HG03045 (cell line): ENCODE results near the gene GRIN2C.
"Not testable (repeated sequence)": the region's sequence is repeated elsewhere in the genome, so short reads cannot be mapped to it uniquely, and the experiment has no call there.

ENCODE experiments used
- ATAC-seq: cut with Tn5 transposase; IDR thresholded peaks from one replicate; pipeline ENCODE4 v1.9.1; 2021; ENCODE audit warnings: mild to moderate bottlenecking, moderate library complexity; ENCODE audit not compliant: unreplicated experiment

GRIN2C gene

DNA sequence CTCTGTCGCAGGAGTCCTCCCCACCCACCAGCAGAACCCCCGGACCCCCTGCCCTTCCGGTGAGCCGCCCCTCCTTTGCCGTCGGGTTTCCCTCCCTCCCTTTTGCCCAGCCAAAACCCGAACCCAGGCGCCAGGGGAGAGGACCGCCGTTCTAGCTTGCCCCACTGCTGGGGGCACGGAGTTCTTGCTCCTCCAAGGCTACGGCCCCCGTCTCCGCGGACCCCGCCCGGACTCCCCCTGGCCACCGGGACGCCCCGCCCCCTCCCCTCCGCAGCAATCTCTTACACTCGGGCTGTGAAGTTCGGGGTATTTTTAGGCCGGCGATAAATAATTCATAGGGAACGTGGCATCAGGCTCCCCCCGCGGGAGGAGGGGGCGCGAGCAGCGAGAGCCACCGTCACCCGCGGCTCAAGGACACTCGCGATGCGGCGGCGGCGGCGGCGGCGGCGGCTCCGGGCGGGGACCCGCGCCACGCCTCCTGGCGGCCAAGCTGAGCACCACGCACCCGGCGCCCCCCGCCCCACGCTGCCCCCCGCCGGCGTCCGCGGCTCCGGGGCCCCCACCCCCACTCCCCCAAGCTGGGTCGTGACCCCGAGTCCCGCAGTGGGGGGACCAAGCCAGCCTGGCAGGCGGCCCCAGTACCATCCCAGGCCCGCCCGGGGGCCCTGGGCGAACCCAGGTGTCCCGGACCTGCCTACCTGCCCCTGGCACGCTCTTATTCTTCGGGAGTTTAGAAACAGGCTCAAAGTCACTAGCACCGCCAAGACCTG, at the start of gene GRIN2C:
GRIN2C (minus strand) TSS at position 427 of the 770 bp plus-strand sequence. CDS start 4,793 bp downstream, outside the sequence.
- no peak for ATAC-seq

- not testable (repeated sequence) for ATAC-seq
These were observed 49.4 kb upstream of the GRIN2C start for GRCh38 chr17:74909097-74909496.

- no peak for ATAC-seq
These were observed 47.3 kb upstream of the GRIN2C start for GRCh38 chr17:74907012-74907411.

GRCh38 chr17:74906214-74906793, 46.6 kb upstream of the GRIN2C start:
- ATAC-seq, result not testable (repeated sequence)

DNA sequence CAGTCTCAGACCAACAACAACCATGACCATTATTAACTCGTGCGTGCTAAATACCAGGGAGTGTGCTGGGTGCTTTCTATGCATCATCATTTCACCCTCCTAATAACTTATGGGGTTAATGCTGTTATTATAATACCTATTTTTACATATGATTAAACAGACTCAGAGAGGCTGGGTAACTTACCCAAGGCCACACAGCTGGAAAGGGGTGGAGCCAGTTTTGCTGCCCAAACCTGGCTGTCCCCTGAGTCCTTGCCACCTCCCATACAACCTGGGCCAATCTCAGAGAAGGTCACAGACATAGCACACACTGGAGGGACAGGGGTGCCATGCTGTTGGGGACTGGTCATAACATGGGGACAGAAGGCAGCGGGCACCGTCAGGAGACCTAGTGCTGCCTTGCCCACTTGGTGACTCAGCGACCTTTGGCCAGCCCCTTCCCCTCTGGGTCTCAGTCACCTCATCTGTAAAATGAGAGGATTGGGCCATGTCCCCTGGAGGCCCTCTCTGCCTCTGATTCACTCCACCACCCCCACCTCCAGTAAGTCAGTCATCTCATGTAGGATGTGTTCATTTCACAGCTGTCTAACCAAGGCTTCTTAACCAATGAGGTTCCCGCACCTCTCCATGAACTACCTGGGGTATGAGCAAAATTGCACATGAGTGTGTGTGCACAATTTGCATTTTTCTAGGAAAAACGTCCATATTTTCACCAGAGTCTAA, 45.2 kb upstream of the GRIN2C start:
- no peak for ATAC-seq

DNA sequence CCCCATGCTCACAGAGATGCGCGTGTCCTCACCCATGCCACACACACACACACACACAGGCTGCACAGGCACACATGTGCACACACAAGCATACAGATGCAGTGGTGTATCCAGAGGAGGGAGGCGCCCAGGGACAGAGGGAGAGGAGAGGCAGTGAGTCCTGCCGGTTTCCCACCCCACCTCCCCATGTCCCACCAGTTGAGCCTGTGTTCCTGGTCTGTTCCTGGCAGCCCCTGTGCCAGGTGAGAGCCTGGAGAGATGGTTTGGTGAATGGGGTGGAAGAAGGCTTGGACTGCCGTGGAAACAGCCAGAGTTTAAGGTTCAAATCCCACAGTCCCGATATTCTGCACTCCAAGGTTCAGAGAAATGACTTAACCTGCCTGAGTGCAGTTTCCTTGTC, 44.0 kb upstream of the GRIN2C start:
- ATAC-seq, result no peak

DNA sequence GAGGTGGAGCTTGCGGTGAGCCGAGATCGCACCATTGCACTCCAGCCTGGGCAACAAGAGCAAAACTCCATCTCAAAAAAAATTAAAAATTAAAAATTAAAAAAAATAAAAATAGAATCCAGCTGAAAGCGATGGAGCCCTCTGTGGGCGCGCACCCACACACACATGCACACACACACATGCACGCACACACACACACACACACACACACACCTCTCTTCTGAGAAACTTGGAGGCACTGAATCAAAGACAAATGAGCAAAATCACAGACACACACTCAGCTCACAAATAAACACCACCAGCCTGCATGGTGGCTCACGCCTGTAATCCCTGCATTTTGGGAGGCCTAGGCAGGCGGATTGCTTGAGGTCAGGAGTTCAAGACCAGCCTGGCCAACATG, 43.3 kb upstream of the GRIN2C start:
- no peak for ATAC-seq

DNA sequence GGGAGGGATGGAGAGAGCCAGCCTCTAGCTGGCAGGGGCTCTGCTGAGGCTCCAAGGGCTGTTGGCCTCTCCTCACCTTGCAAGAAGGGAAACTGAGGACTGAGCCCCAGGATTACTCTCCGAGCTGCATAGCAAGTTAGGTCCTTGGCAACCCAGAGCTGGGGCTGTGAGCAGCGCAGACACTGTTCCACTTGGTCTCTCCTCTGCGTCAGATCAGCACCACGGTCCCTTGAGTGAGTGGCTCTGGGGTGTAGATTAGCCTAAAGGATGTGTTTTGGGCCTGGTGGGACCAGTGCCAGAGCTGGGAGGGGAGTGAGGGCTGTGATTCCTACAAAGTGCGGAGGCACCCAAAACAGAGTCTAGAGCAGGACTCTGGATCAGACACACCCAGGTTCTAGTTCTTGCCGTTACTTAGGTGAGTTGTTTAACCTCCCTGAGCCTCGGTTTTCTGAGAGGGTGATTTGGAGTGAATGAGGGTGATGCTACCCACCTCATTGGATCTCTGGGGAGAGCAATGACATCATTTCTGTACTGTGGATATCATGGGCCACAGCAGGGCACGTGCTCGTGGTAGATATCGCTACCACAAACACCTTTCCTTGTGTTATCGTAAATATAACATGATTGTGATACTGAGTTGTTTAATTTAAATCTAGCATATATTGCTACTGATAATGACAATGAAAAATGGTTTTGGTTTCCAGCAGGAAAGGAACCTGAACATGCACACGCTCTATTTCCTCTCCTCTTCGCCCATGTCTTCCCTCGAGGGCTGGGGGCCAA, 41.9 kb upstream of the GRIN2C start:
- no peak for ATAC-seq

GRCh38 chr17:74900208-74900607, 40.5 kb upstream of the GRIN2C start:
- no peak for ATAC-seq

DNA sequence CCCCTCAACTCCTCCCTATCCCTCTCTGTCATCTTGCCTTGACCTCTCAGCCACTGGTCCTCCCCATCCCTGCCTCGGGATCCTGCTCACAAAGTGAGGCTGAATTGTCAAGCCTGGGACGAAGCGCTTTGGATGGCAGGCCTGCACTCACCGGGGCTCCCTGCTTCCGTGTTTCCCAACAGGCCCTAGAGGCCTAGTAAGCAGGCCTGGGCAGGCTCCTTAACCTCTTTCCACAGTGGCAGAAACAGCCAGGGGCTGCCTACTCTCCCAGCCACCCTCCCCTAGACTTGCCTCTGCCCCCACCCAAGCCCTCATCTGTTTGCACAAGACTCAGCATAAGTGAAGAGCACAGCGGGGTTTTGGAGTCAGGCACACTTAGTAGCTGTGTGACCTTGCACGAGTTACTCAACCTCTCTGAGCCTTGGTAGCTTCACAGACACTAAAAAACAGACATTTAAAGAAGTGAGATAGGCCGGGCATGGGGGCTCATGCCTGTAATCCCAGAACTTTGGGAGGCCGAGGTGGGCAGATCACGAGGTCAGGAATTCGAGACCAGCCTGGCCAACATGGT, 38.8 kb upstream of the GRIN2C start:
- no peak for ATAC-seq

- no peak for ATAC-seq
These were observed 34.4 kb upstream of the GRIN2C start for GRCh38 chr17:74893936-74894671.

GRCh38 chr17:74892974-74893911, 33.6 kb upstream of the GRIN2C start, which contains the start of gene FADS6:
Gene FADS6 (minus strand): TSS chr17:74893633. CDS start chr17:74893595, 38 bp downstream.
- no peak for ATAC-seq

DNA sequence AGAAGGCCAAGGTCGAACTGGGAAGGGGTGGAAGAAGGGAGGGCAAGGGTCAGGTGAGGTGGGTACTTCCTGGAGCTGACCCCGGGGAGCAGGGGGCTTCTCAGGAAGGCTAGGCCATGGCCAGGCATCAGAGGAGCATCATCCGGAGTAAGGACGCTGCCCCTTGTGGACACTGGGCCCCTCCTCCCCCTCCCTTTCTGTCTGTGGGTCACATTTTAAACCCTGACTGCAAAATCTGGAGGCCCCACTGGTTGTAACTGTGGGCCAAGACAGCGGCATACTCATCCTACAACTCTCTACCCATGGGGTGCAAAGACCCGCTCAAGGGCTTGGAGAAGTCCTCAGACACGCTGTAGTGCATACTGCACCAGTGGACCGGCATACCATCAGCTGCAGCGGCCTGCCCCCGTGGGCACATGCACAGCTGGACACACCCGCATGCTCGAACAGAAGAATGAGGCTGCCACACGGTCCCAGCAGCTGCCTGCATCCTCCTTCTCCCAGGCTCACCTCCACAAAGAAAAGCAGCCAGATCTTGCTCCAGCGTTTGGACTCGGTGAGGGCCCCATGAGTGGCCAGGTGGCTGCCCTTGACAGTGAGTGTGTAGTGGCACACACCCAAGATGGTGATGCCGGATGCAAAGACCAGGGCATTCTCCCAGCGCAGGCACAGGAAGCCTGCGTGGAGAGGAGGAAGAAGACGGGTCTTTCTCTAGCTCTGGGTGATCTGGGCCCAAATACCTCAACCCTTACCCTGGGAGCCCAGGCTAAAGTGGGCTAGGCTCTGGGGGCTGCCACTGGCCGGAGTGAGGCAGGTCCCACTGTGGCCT, 32.5 kb upstream of the GRIN2C start:
- ATAC-seq, result no peak

DNA sequence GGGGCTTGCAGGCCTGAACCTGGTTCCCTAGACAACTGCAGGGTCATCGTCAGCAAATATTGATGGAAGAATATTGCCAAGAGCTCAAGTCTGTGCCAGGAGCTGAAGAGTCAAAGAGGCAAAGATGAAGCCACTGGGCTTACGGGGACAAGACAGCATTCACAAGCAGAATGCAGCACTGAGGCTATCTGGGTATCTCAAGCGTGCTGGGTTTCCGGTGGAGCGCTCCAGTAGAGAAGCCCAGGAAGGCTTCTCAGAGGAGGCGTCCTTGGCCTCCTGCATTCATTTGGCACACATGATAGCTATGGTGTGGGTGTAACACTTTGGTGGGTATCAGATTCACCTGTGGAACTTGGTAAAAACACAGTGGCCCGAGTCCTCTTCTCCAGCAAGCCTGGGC, 30.9 kb upstream of the GRIN2C start:
- ATAC-seq, result no peak

DNA sequence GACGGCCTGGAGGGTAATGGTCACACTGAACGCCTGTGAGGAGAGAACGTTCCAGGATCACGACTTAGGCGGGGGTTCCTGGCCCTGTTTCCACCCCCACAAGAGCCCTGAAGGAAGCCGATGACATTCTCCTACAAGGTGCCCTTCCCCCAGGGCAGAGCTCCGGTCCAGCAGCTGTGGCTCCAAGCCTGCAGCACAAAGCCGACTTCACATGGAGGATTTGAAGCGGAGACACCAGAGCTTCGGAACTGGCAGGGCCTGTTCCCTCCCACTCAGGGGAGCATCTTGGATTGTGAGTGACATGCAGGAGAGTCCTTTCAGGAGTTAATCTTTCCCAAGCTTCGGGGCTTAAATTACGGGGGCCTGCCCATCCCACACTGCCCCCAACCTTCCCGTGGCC, 28.8 kb upstream of the GRIN2C start:
- no peak for ATAC-seq

- no peak for ATAC-seq
These were observed 23.6 kb upstream of the GRIN2C start for GRCh38 chr17:74883241-74883745.

DNA sequence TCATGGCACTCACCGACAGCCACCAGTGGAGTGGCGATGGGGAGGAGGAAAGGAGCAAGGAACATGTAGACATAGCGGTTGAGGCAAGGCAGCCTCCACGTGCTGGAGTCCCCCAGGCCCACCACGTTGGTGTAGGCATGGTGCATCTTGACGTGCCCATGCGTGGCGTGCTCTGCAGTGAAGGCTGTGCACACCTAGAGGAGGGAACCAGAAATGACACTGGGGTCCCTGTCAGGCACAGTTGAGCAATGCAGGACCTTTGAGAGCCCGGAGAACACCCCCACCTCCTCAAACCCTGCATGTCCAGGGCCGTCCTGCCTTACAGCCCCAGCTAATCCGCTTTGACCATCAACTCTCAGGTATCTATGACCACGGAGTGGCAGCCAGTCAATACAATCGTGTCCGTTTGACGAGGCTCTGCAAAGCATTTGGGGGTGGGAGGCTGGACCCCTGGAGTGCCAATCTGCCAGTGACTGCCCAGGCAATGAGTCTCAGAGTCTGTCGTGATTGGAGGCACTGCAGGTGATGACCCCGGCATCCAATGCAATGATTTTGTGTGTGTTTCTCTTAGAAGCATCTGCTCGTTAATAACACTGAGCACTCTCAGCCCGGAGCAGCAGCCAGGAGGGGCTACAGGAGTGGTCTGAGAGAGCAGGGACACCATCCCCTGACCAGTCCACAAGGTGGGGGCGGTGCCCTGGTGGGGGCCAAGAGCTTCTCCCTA, 23.0 kb upstream of the GRIN2C start:
- no peak for ATAC-seq
